Neural cell (in vitro differentiated cells): Measurements from ENCODE around the gene SPARCL1. TPM values are rescaled to one million over a fixed set of nuclear protein-coding genes. Genes with fewer than 3 reads are reported as not detected.

ENCODE experiments used
- H2AFZ ChIP-seq: fragments of 200-600, 300-800 bp; sonication (generic), shearing (Covaris generic); 2 replicates; pipeline ENCODE4 v1.6.0; 2014; ENCODE audit warnings: low read depth, mild to moderate bottlenecking, antibody characterized with exemption, low read length, moderate library complexity
- H3F3A ChIP-seq: fragments of 200-600 bp; shearing (Covaris generic); 2 replicates; pipeline ENCODE4 v1.6.1; 2016; ENCODE audit warnings: mild to moderate bottlenecking, moderate library complexity, mixed read lengths, antibody characterized with exemption, low read length; ENCODE audit not compliant: insufficient read depth, poor library complexity, severe bottlenecking
- H3K27ac ChIP-seq: fragments of 200-600, 300-800 bp; sonication (generic), shearing (Covaris generic); 2 replicates; pipeline ENCODE4 v1.5.1; 2014; ENCODE audit warnings: mild to moderate bottlenecking, low read length, moderate library complexity
- H3K27me3 ChIP-seq: fragments of 300-800, 200-600 bp; sonication (generic), shearing (Covaris generic); 2 replicates; pipeline ENCODE4 v1.6.0; 2014; ENCODE audit warnings: mild to moderate bottlenecking, low read depth, low read length, moderate library complexity; ENCODE audit not compliant: insufficient read depth
- H3K36me3 ChIP-seq: fragments of 300-800, 200-600 bp; sonication (generic), shearing (Covaris generic); 2 replicates; pipeline ENCODE4 v1.5.1; 2014; ENCODE audit warnings: mild to moderate bottlenecking, antibody characterized with exemption, low read length, moderate library complexity; ENCODE audit not compliant: insufficient read depth
- H3K4me2 ChIP-seq: fragments of 300-800, 200-600 bp; sonication (generic), shearing (Covaris generic); 2 replicates; pipeline ENCODE4 v1.6.0; 2014; ENCODE audit warnings: mild to moderate bottlenecking, low read length
- H3K4me3 ChIP-seq: fragments of 300-800, 200-600 bp; sonication (generic), shearing (Covaris generic); 2 replicates; pipeline ENCODE4 v1.5.1; 2014; ENCODE audit warnings: mild to moderate bottlenecking, low read length, moderate library complexity
- H3K79me2 ChIP-seq: fragments of 200-600 bp; shearing (Covaris generic); replicated peaks from 2 replicates; pipeline ENCODE4 v1.6.0; 2014; ENCODE audit warnings: mild to moderate bottlenecking, low read length, moderate library complexity; ENCODE audit not compliant: insufficient read depth
- H3K9ac ChIP-seq: fragments of 300-800, 200-600 bp; sonication (generic), shearing (Covaris generic); 2 replicates; pipeline ENCODE4 v1.6.1; 2016; ENCODE audit warnings: mild to moderate bottlenecking, low read length, mixed read lengths
- H3K9me2 ChIP-seq: fragments of 200-600 bp; shearing (Covaris generic); 2 replicates; pipeline ENCODE4 v1.6.1; 2016; ENCODE audit warnings: mild to moderate bottlenecking, low read length, mixed read lengths; ENCODE audit not compliant: insufficient read depth
- H3K9me3 ChIP-seq: fragments of 200-600, 300-800 bp; sonication (generic), shearing (Covaris generic); 2 replicates; pipeline ENCODE4 v1.6.1; 2016; ENCODE audit warnings: mild to moderate bottlenecking, mixed run types, low read length, moderate library complexity, mixed read lengths
- H4K20me1 ChIP-seq: fragments of 200-600 bp; shearing (Covaris generic); 2 replicates; pipeline ENCODE4 v1.6.1; 2016; ENCODE audit warnings: mild to moderate bottlenecking, mixed run types; ENCODE audit not compliant: insufficient read depth
- EP300 ChIP-seq: fragments of 450-650 bp; conservative IDR thresholded peaks from 2 replicates; pipeline ENCODE4 v1.6.1; 2014; ENCODE audit warnings: antibody characterized with exemption, mild to moderate bottlenecking, moderate library complexity; ENCODE audit not compliant: poor library complexity, severe bottlenecking
- EZH2 ChIP-seq: fragments of 200-600, 300-800 bp; shearing (Covaris generic), sonication (generic); IDR thresholded peaks from 2 replicates; pipeline ENCODE4 v1.6.1; 2014; ENCODE audit warnings: antibody characterized with exemption, low read length, borderline replicate concordance, mild to moderate bottlenecking; ENCODE audit not compliant: insufficient read depth, poor library complexity, severe bottlenecking
- MXI1 ChIP-seq: fragments of 450-650 bp; conservative IDR thresholded peaks from 2 replicates; pipeline ENCODE4 v1.6.1; 2014; ENCODE audit warnings: antibody characterized with exemption, mild to moderate bottlenecking; ENCODE audit not compliant: poor library complexity, severe bottlenecking
- POLR2AphosphoS5 ChIP-seq: IDR thresholded peaks from 2 replicates; pipeline ENCODE4 v1.6.1; 2012
- RAD21 ChIP-seq: fragments of 450-650 bp; conservative IDR thresholded peaks from 2 replicates; pipeline ENCODE4 v1.6.1; 2014; ENCODE audit warnings: antibody characterized with exemption, mild to moderate bottlenecking, moderate library complexity
- SMC3 ChIP-seq: fragments of 450-650 bp; conservative IDR thresholded peaks from 2 replicates; pipeline ENCODE4 v1.6.1; 2014; ENCODE audit warnings: antibody characterized with exemption, mild to moderate bottlenecking, moderate library complexity; ENCODE audit not compliant: poor library complexity
- TAF1 ChIP-seq: IDR thresholded peaks from 2 replicates; pipeline ENCODE4 v1.6.1; 2012; ENCODE audit warnings: low read depth
- polyA plus RNA-seq: library from polyadenylated mRNA; depleted of rRNA; stranded (reverse); fragments of >200 nt; gene quantifications from 2 replicates; pipeline ENCODE4 v1.2.3, GENCODE V29; 2014
- TF ChIP-seq, protein P1 (sequence below): fragments of 450-650 bp; IDR thresholded peaks from 2 replicates; pipeline ENCODE4 v1.5.1; 2014; ENCODE audit warnings: antibody characterized with exemption, mild to moderate bottlenecking, moderate library complexity; ENCODE audit not compliant: poor library complexity, severe bottlenecking
- TF ChIP-seq, protein P2 (sequence below): IDR thresholded peaks from 2 replicates; pipeline ENCODE4 v1.6.1; 2012; ENCODE audit warnings: borderline replicate concordance

Gene SPARCL1
- polyA plus RNA-seq, 1 donor from 2014 or later: 0.89 TPM

DNA sequence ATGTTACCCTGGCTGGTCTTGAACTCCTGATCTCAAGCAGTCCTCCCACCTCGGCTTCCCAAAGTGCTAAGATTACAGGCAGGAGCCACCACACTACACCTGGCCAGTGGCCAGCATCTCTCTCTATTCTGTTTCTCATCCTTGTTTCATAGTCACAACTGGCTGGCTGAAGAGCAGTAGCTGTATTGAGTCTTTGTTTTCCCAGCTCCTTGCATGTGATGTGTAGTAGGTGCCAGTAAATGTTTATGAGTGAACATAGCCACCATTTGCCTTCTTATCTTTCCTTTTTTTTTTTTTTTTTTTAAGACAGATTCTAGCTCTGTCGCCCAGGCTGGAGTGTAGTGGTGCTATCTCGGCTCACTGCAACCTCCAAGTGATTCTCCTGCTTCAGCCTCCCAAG, 83.2 kb downstream of the SPARCL1 start:
- Histone ChIP-seq H3K79me2 (no peaks in the 10 kb centered on the region), H3K9me2 (no peaks in the 10 kb centered on the region), H3K27me3 (no peaks in the 10 kb centered on the region), H3F3A (no peaks in the 10 kb centered on the region), H3K9ac (no peak overlapping the region), H3K27ac (no peak overlapping the region), H3K4me2 (no peak overlapping the region), H3K4me3 (no peak overlapping the region), H4K20me1 (no peaks in the 10 kb centered on the region), H3K36me3 (peaks cover 5% of the 10 kb centered on the region), H2AFZ (no peak overlapping the region), H3K9me3 (no peaks in the 10 kb centered on the region)
- TF ChIP-seq, protein P1, sequence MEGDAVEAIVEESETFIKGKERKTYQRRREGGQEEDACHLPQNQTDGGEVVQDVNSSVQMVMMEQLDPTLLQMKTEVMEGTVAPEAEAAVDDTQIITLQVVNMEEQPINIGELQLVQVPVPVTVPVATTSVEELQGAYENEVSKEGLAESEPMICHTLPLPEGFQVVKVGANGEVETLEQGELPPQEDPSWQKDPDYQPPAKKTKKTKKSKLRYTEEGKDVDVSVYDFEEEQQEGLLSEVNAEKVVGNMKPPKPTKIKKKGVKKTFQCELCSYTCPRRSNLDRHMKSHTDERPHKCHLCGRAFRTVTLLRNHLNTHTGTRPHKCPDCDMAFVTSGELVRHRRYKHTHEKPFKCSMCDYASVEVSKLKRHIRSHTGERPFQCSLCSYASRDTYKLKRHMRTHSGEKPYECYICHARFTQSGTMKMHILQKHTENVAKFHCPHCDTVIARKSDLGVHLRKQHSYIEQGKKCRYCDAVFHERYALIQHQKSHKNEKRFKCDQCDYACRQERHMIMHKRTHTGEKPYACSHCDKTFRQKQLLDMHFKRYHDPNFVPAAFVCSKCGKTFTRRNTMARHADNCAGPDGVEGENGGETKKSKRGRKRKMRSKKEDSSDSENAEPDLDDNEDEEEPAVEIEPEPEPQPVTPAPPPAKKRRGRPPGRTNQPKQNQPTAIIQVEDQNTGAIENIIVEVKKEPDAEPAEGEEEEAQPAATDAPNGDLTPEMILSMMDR: no peak
- no peak for TF ChIP-seq EZH2
- TF ChIP-seq MXI1: no peak
- no peak for TF ChIP-seq SMC3
- no peak for TF ChIP-seq POLR2AphosphoS5
- TF ChIP-seq EP300: no peak
- TF ChIP-seq, protein P2, sequence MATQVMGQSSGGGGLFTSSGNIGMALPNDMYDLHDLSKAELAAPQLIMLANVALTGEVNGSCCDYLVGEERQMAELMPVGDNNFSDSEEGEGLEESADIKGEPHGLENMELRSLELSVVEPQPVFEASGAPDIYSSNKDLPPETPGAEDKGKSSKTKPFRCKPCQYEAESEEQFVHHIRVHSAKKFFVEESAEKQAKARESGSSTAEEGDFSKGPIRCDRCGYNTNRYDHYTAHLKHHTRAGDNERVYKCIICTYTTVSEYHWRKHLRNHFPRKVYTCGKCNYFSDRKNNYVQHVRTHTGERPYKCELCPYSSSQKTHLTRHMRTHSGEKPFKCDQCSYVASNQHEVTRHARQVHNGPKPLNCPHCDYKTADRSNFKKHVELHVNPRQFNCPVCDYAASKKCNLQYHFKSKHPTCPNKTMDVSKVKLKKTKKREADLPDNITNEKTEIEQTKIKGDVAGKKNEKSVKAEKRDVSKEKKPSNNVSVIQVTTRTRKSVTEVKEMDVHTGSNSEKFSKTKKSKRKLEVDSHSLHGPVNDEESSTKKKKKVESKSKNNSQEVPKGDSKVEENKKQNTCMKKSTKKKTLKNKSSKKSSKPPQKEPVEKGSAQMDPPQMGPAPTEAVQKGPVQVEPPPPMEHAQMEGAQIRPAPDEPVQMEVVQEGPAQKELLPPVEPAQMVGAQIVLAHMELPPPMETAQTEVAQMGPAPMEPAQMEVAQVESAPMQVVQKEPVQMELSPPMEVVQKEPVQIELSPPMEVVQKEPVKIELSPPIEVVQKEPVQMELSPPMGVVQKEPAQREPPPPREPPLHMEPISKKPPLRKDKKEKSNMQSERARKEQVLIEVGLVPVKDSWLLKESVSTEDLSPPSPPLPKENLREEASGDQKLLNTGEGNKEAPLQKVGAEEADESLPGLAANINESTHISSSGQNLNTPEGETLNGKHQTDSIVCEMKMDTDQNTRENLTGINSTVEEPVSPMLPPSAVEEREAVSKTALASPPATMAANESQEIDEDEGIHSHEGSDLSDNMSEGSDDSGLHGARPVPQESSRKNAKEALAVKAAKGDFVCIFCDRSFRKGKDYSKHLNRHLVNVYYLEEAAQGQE: no peak
- no peak for TF ChIP-seq TAF1
- TF ChIP-seq RAD21: no peak

DNA sequence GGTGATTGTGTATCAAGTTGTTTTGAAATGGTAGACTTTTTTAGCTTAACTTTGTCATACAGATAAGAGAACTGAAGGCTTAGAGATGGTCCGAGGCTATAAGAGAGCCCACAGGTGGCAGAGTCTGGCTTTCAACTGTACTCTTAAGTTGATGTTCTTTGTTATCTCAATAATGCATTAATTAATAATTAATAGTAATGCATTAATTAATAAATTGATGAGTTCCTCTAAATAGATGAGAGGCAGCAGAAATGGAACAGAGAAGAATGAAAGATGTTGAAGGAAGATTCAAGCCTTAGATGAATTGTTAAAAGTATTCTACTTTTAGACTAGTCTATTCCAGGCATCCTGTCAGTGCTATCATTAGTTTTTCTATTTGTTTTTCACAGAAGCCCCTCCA, 84.4 kb downstream of the SPARCL1 start:
- no peak overlapping the region for H3K4me3 ChIP-seq
- TF ChIP-seq SMC3: no peak
- TF ChIP-seq RAD21: no peak
- TF ChIP-seq EP300: no peak
- TF ChIP-seq TAF1: no peak
- TF ChIP-seq EZH2: no peak
- TF ChIP-seq POLR2AphosphoS5: no peak
- TF ChIP-seq, protein P1: no peak
- no peak for TF ChIP-seq MXI1
- TF ChIP-seq, protein P2: no peak
- H3K27ac ChIP-seq: no peak overlapping the region
- no peaks in the 10 kb centered on the region for H3K79me2 ChIP-seq
- no peaks in the 10 kb centered on the region for H3F3A ChIP-seq
- peaks cover 5% of the 10 kb centered on the region for H3K36me3 ChIP-seq
- H3K9me2 ChIP-seq: no peaks in the 10 kb centered on the region
- H2AFZ ChIP-seq: no peak overlapping the region
- H3K9me3 ChIP-seq: no peaks in the 10 kb centered on the region
- H3K9ac ChIP-seq: no peak overlapping the region
- no peak overlapping the region for H3K4me2 ChIP-seq
- no peaks in the 10 kb centered on the region for H4K20me1 ChIP-seq
- H3K27me3 ChIP-seq: no peaks in the 10 kb centered on the region
